ENCODE data around the gene ADGRV1. TPM values are rescaled to one million over a fixed set of nuclear protein-coding genes. Genes with fewer than 3 reads are reported as not detected.
A peak's percentile ranks its signal among the peaks of the same experiment; 100 is the strongest.

ADGRV1 gene
- total and polyA plus RNA-seq, 9 of the 15 experiments (the other 6 are each of a cell fraction or from before 2014, with no cell fraction given) = 21.7 to 156 (median 58.2) TPM

DNA sequence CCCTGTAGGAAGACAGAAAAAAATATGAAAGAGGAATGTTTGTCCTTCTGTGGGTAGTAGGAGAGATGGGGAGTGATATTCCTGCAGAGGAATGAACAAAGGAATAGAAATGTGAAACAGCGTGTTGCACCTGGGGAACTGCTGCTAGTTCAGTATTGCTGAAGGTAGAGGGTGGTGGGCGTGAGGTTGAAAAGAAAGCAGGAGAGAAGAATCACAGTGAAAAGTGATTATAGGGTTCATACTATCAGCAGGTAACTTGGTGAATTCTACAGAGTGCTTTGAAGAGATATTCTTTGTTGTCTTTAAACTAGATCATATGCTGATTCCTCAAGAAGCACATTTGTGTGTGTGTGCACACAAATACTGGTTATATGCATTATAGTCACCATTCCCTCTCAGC, 95.6 kb downstream of the ADGRV1 start (continued):
- TF ChIP-seq ZNF592 (IDR thresholded peaks at IDR 0.05) (peak; percentile 38; the same call in 1 of the 2 replicates), ZNF3 (CRISPR knock-in tag; IDR thresholded peaks at IDR 0.05) (no peak), SREBF1 (IDR thresholded peaks at IDR 0.05; ENCODE audit: borderline replicate concordance, low read depth, low read length) (no peak), KDM1A (IDR thresholded peaks at IDR 0.05) (peak; percentile 52 to 71), POLR2A (conservative IDR thresholded peaks at IDR 0.05) (0 out of 2 replicates have a peak, but pooled peaks have one; percentile 37), ZBTB7A (IDR thresholded peaks at IDR 0.05; ENCODE audit: borderline replicate concordance, control insufficient read depth, low read depth, low read length) (no peak), ETV5 (CRISPR knock-in tag; IDR thresholded peaks at IDR 0.05; ENCODE audit: low read depth) (no peak), RFX5 (IDR thresholded peaks at IDR 0.05; ENCODE audit: low read depth, low read length) (no peak), BCLAF1 (IDR thresholded peaks at IDR 0.05; ENCODE audit: borderline replicate concordance in 1 of 2, control insufficient read depth in 1 of 2, low read depth in 2 of 2, low read length in 1 of 2) (no peak), WHSC1 (IDR thresholded peaks at IDR 0.05; ENCODE audit: low read length) (no peak), HDAC2 (IDR thresholded peaks at IDR 0.05) (no peak), GTF2F1 (IDR thresholded peaks at IDR 0.05; ENCODE audit: low read depth, low read length) (no peak), FOXM1 (IDR thresholded peaks at IDR 0.05; ENCODE audit: low read depth) (no peak), FOXM1 (CRISPR knock-in tag; IDR thresholded peaks at IDR 0.05; ENCODE audit: low read depth) (no peak), ELF1 (tag; IDR thresholded peaks at IDR 0.05) (no peak), ZKSCAN8 (CRISPR knock-in tag; IDR thresholded peaks at IDR 0.05) (no peak), ZNF347 (CRISPR knock-in tag; IDR thresholded peaks at IDR 0.05; ENCODE audit: low read depth) (no peak), SIX5 (IDR thresholded peaks at IDR 0.05; ENCODE audit: borderline replicate concordance in 1 of 2, insufficient read depth in 1 of 2, low read depth in 1 of 2, low read length in 2 of 2) (no peak), SMARCC2 (IDR thresholded peaks at IDR 0.05; ENCODE audit: low read depth) (no peak), TEAD1 (CRISPR knock-in tag; IDR thresholded peaks at IDR 0.05) (no peak), RHOXF2B (CRISPR knock-in tag; conservative IDR thresholded peaks at IDR 0.05) (no peak)
- TF ChIP-seq, protein P1, sequence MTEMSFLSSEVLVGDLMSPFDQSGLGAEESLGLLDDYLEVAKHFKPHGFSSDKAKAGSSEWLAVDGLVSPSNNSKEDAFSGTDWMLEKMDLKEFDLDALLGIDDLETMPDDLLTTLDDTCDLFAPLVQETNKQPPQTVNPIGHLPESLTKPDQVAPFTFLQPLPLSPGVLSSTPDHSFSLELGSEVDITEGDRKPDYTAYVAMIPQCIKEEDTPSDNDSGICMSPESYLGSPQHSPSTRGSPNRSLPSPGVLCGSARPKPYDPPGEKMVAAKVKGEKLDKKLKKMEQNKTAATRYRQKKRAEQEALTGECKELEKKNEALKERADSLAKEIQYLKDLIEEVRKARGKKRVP (CRISPR knock-in tag; IDR thresholded peaks at IDR 0.05) = no peak

Data from K562 (cell line).